ENCODE results near the gene C9orf43. TPM values are rescaled to one million over a fixed set of nuclear protein-coding genes. Genes with fewer than 3 reads are reported as not detected.

C9orf43 gene
- total RNA-seq, 4 donors from 2014 or later = 0.57 to 2.2 (median 2.1) TPM

DNA sequence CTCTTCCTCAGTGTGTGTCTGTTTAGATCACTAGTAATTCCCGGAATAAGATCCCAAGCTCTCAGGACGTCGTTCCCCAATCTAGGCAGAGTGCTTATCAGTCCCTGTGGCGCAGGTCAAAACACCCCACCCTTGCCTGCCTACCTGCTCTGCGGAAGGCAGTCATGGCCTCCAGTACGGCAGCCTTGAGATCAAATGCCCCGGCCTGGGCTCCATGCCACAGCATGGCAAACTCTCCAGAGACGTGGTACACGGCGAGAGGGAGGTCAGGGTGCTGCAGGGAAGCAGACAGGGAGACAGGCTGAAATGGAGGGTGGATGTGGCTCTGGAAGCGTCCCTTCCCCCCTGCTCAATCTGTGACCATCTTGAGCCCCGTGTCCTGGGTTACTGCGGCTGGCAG lies 21.7 kb upstream of the C9orf43 start:
- no peaks in the 10 kb centered on the region for H3K4me1 ChIP-seq
- 89% methylated on average over 11 of the region's 13 CpGs for WGBS
- DNase-seq (ENCODE audit: low spot score in 2 of 2) = no peak
- H3K4me3 ChIP-seq = no peak overlapping the region
- TF ChIP-seq EP300 (IDR thresholded peaks at IDR 0.05) (no peak), POLR2A (IDR thresholded peaks at IDR 0.05) (no peak), POLR2AphosphoS5 (IDR thresholded peaks at IDR 0.05) (no peak)
- TF ChIP-seq, protein P1, sequence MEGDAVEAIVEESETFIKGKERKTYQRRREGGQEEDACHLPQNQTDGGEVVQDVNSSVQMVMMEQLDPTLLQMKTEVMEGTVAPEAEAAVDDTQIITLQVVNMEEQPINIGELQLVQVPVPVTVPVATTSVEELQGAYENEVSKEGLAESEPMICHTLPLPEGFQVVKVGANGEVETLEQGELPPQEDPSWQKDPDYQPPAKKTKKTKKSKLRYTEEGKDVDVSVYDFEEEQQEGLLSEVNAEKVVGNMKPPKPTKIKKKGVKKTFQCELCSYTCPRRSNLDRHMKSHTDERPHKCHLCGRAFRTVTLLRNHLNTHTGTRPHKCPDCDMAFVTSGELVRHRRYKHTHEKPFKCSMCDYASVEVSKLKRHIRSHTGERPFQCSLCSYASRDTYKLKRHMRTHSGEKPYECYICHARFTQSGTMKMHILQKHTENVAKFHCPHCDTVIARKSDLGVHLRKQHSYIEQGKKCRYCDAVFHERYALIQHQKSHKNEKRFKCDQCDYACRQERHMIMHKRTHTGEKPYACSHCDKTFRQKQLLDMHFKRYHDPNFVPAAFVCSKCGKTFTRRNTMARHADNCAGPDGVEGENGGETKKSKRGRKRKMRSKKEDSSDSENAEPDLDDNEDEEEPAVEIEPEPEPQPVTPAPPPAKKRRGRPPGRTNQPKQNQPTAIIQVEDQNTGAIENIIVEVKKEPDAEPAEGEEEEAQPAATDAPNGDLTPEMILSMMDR (IDR thresholded peaks at IDR 0.05) = no peak
- peaks cover 66% of the 10 kb centered on the region for H3K36me3 ChIP-seq
- H3K27me3 ChIP-seq = no peaks in the 10 kb centered on the region
- no peaks in the 10 kb centered on the region for H3K9me3 ChIP-seq
- H3K27ac ChIP-seq = no peak overlapping the region

DNA sequence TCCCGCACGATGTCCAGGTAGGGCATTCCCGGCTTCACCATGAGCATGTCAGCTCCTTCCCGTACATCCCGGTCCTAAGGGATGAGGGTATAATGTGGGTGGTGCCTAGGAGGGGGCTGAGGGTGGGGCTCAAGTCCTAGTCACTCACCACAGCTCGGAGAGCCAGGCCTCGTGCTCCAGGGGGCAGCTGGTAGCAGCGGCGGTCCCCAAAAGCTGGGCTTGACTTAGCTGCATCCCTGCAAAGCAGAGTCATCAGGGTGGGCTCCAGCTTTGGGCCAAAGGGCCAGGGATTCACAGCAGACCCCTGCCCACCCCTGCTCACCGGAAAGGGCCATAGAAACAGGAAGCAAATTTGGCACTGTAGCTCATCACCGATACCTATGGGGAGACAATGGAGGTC lies 21.1 kb upstream of the C9orf43 start:
- TF ChIP-seq POLR2A (IDR thresholded peaks at IDR 0.05) = no peak
- TF ChIP-seq POLR2AphosphoS5 (IDR thresholded peaks at IDR 0.05) = no peak
- TF ChIP-seq EP300 (IDR thresholded peaks at IDR 0.05) = no peak
- TF ChIP-seq, protein P1 (IDR thresholded peaks at IDR 0.05) = no peak
- Histone ChIP-seq H3K9me3 (no peaks in the 10 kb centered on the region), H3K36me3 (peaks cover 66% of the 10 kb centered on the region), H3K4me1 (no peaks in the 10 kb centered on the region), H3K27me3 (no peaks in the 10 kb centered on the region), H3K4me3 (no peak overlapping the region), H3K27ac (no peak overlapping the region)
- DNase-seq (ENCODE audit: low spot score in 2 of 2) = no peak
- WGBS = 90% methylated on average over 11 of the region's 11 CpGs

DNA sequence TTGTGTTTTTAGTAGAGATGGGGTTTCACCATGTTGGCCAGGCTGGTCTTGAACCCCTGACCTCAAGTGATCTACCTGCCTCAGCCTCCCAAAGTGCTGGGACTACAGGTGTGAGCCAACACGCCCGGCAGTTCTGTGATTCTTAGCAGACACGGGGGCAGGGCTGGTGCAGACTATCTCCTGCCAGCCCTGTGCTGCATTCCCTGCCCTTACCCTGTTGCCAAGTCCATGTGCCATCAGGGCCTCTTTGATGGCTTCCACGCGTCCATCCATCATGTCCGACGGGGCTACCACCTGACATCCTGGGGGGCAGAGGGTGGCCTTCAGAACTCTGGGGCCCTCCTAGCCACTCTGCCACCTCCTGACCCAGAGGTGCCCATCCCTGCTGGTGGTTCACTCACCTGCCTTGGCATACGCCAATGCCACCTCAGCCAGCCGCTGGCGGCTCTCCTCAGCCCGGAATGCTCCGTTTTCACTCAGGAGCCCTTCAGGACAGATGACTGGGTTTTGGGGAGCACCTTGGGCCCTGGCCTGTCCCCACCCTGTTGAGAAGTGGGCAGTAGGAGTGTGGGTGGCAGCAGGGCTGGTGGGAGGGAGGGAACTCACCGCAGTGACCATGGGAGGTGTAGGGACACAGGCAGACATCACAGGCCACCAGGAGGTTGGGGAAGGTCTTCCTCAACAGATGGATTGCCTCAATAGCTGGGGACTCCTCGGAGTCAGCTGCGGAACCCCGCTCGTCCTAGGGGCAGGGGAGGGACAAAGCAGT lies 20.2 kb upstream of the C9orf43 start:
- H3K27ac ChIP-seq = no peak overlapping the region
- TF ChIP-seq, protein P1 (IDR thresholded peaks at IDR 0.05) = no peak
- no peak for TF ChIP-seq POLR2AphosphoS5 (IDR thresholded peaks at IDR 0.05)
- TF ChIP-seq POLR2A (IDR thresholded peaks at IDR 0.05) = no peak
- no peak for TF ChIP-seq EP300 (IDR thresholded peaks at IDR 0.05)
- 91% methylated on average over 13 of the region's 17 CpGs for WGBS
- DNase-seq (ENCODE audit: low spot score in 2 of 2) = no peak
- no peaks in the 10 kb centered on the region for H3K27me3 ChIP-seq
- peaks cover 75% of the 10 kb centered on the region for H3K36me3 ChIP-seq
- no peak overlapping the region for H3K4me3 ChIP-seq
- H3K4me1 ChIP-seq = no peaks in the 10 kb centered on the region
- no peaks in the 10 kb centered on the region for H3K9me3 ChIP-seq

DNA sequence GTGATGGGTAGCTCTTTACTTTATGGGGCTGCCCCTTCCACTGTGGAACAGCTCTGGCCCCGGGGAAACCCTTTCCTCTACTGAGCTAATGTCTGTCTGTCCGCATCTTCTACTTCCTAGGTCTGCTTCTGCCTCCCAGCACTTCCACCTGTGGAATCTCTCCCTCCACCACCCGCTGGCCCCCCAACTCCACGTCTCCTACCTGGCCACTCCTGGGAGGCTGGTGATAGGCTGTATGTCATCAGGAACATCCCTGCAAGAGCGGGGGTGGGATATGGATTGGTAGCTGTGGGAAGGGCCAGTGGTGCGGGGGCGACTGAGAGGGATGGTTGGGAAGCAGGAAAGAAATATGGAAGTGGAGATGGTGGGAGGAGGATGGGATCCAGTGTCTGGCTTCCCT lies 18.6 kb upstream of the C9orf43 start:
- no peak for DNase-seq (ENCODE audit: low spot score in 2 of 2)
- Histone ChIP-seq H3K27me3 (no peaks in the 10 kb centered on the region), H3K27ac (no peak overlapping the region), H3K36me3 (peaks cover 74% of the 10 kb centered on the region), H3K4me1 (no peaks in the 10 kb centered on the region), H3K4me3 (no peak overlapping the region), H3K9me3 (no peaks in the 10 kb centered on the region)
- TF ChIP-seq, protein P1 (IDR thresholded peaks at IDR 0.05) = no peak
- TF ChIP-seq POLR2AphosphoS5 (IDR thresholded peaks at IDR 0.05) = no peak
- no peak for TF ChIP-seq EP300 (IDR thresholded peaks at IDR 0.05)
- no peak for TF ChIP-seq POLR2A (IDR thresholded peaks at IDR 0.05)
- WGBS = over 99% methylated on average over 7 of the region's 7 CpGs

DNA sequence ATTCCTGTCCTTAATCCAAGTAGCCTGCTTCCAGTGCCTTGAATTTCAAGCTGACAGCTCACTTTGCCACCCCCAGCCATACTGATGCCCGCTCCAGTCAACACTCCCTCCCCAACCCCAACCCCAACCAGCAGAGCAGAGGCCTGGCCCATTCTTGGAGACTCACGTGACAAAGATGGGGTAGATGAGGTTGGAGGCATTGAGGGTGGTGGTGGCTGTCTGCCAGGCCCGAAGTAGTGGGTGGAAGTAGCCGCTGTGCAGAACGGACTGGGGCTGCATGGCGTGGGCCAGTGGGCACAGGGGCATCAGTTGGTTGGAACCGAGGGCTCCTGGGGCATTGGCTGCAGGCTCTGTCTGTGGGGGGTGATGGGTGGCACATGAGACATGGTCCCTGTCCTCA lies 17.3 kb upstream of the C9orf43 start:
- 83% methylated on average over 7 of the region's 7 CpGs for WGBS
- H3K27me3 ChIP-seq = no peaks in the 10 kb centered on the region
- H3K9me3 ChIP-seq = no peaks in the 10 kb centered on the region
- H3K27ac ChIP-seq = no peak overlapping the region
- no peak for DNase-seq (ENCODE audit: low spot score in 2 of 2)
- H3K4me3 ChIP-seq = no peak overlapping the region
- H3K36me3 ChIP-seq = peaks cover 61% of the 10 kb centered on the region
- peaks cover 2% of the 10 kb centered on the region for H3K4me1 ChIP-seq
- TF ChIP-seq POLR2AphosphoS5 (IDR thresholded peaks at IDR 0.05) = no peak
- TF ChIP-seq, protein P1 (IDR thresholded peaks at IDR 0.05) = no peak
- no peak for TF ChIP-seq POLR2A (IDR thresholded peaks at IDR 0.05)
- no peak for TF ChIP-seq EP300 (IDR thresholded peaks at IDR 0.05)

Measured in suprapubic skin (tissue), 4 donors.